HepG2 (cell line): ENCODE measurements around the gene KIF23. TPM values are rescaled to one million over a fixed set of nuclear protein-coding genes. Genes with fewer than 3 reads are reported as not detected.

Experiments
- ATAC-seq: fragments of 200-7000 bp; cut with Tn5 transposase; 3 replicates; pipeline ENCODE4 v1.9.1; 2020; ENCODE audit warnings: mild to moderate bottlenecking, moderate library complexity
- BruUV-seq: library from RNA; stranded (reverse); fragments of 400-500 nt; replicated peaks from 2 replicates; lab custom pipeline; 2021; lab: Mats Ljungman, UMichigan
- CTCF ChIA-PET: fragments of 300-600 bp; formaldehyde crosslinking; extraction: SDS; loops from one replicate; lab custom pipeline; 2021; ENCODE audit warnings: low total read pairs, inconsistent platforms, low intra/inter-chr PET ratio; lab: Yijun Ruan, JAX
- POLR2A ChIA-PET: fragments of 350-600 bp; sonication (Branson Sonifier 250); formaldehyde crosslinking; loops from one replicate; lab custom pipeline; 2020; ENCODE audit warnings: antibody characterized with exemption, inconsistent platforms; lab: Yijun Ruan, JAX
- DNase-seq: peaks from one replicate; pipeline ENCODE4 v3.0.0-alpha.2; 2015; ENCODE audit warnings: low spot score
- FAIRE-seq: peaks from 3 replicates; lab custom pipeline; 2011; peaks lifted over from hg19 to GRCh38; lab: Jason Lieb, UNC
- H2AFZ ChIP-seq: one replicate; pipeline ENCODE4 v1.6.1; 2011; ENCODE audit warnings: low read length, inconsistent platforms
- H3K27ac ChIP-seq: fragments of 300-600 bp; 3 replicates; pipeline ENCODE4 v1.8.0; 2011; ENCODE audit warnings: mixed run types, mild to moderate bottlenecking, mixed read lengths, low read length, inconsistent platforms; ENCODE audit not compliant: insufficient read depth; ENCODE audit errors: extremely low read length
- H3K27me3 ChIP-seq, 2 experiments: fragments of 200-600 bp in 1 of 2; 2 replicates in 1 of 2; 3 replicates in 1 of 2; pipeline versions ENCODE4 v1.6.0 to v1.8.0; 2011; ENCODE audit warnings: low read length in 2 of 2, mild to moderate bottlenecking in 2 of 2, moderate library complexity in 2 of 2, inconsistent platforms in 1 of 2; ENCODE audit not compliant: insufficient read depth in 2 of 2, control insufficient read depth in 1 of 2
- H3K36me3 ChIP-seq, 2 experiments: fragments of 200-600 bp in 1 of 2; replicated peaks in 1 of 2; 2 replicates in 1 of 2; 3 replicates in 1 of 2; pipeline versions ENCODE4 v1.5.1 to v1.8.0; 2011; ENCODE audit warnings: low read length in 2 of 2, inconsistent platforms in 1 of 2; ENCODE audit not compliant: insufficient read depth in 2 of 2, control insufficient read depth in 1 of 2
- H3K4me1 ChIP-seq: 2 replicates; pipeline ENCODE4 v1.5.1; 2012; ENCODE audit warnings: low read length, inconsistent platforms; ENCODE audit not compliant: insufficient read depth
- H3K4me2 ChIP-seq: 2 replicates; pipeline ENCODE4 v1.6.0; 2011; ENCODE audit warnings: low read depth, low read length, inconsistent platforms
- H3K4me3 ChIP-seq, 3 experiments: fragments of 200-600 bp in 1 of 3; sonication (generic), shearing (Covaris generic) in 1 of 3; replicated peaks in 1 of 3; 2 replicates each; pipeline ENCODE4 v1.5.1; 2011 to 2016; ENCODE audit warnings: low read length in 3 of 3, inconsistent platforms in 2 of 3, low read depth in 2 of 3, mild to moderate bottlenecking in 2 of 3, control low read depth in 1 of 3, mixed read lengths in 1 of 3; ENCODE audit not compliant: insufficient read depth in 1 of 3
- H3K79me2 ChIP-seq: one replicate; pipeline ENCODE4 v1.6.1; 2011; ENCODE audit warnings: low read length, inconsistent platforms; ENCODE audit not compliant: insufficient read depth
- H3K9ac ChIP-seq: 2 replicates; pipeline ENCODE4 v1.6.0; 2011; ENCODE audit warnings: mild to moderate bottlenecking, low read depth, low read length, inconsistent platforms; ENCODE audit not compliant: insufficient read depth
- H3K9me3 ChIP-seq: 2 replicates; pipeline ENCODE4 v1.5.1; 2012; ENCODE audit warnings: mild to moderate bottlenecking, low read length
- H4K20me1 ChIP-seq: 2 replicates; pipeline ENCODE4 v1.6.0; 2011; ENCODE audit warnings: inconsistent platforms, mild to moderate bottlenecking, low read length, moderate library complexity; ENCODE audit not compliant: insufficient read depth
- CHD4 ChIP-seq: fragments of 200-600 bp; sonication (generic); IDR thresholded peaks from 2 replicates; pipeline ENCODE4 v1.7.0; 2017; ENCODE audit warnings: mild to moderate bottlenecking, low read length, borderline replicate concordance
- GPN1 ChIP-seq: sonication (generic); formaldehyde crosslinking; IDR thresholded peaks from 2 replicates; pipeline ENCODE4 v1.5.1; 2020; ENCODE audit warnings: missing genetic modification reagents, borderline replicate concordance
- HOXD1 ChIP-seq: sonication (generic); formaldehyde crosslinking; IDR thresholded peaks from 2 replicates; pipeline ENCODE4 v1.5.0; 2020; ENCODE audit warnings: missing genetic modification reagents
- KLF13 ChIP-seq: sonication (generic); formaldehyde crosslinking; IDR thresholded peaks from 2 replicates; pipeline ENCODE4 v1.4.0; 2020; ENCODE audit warnings: mild to moderate bottlenecking, missing genetic modification reagents
- KLF16 ChIP-seq, 2 experiments: sonication (generic) in 1 of 2; formaldehyde crosslinking in 1 of 2; IDR thresholded peaks; 2 replicates each; pipeline versions ENCODE4 v1.6.1 to v1.8.0; 2016 to 2023; ENCODE audit warnings: missing genetic modification reagents in 2 of 2, missing compliant biosample characterization in 1 of 2
- MATR3 ChIP-seq: sonication (generic); formaldehyde crosslinking; IDR thresholded peaks from 2 replicates; pipeline ENCODE4 v1.4.0; 2020; ENCODE audit warnings: missing genetic modification reagents
- NFE2L1 ChIP-seq: sonication (generic); formaldehyde crosslinking; IDR thresholded peaks from 2 replicates; pipeline ENCODE4 v1.4.0; 2020; ENCODE audit warnings: missing genetic modification reagents, mild to moderate bottlenecking, borderline replicate concordance
- SRF ChIP-seq: IDR thresholded peaks from 2 replicates; pipeline ENCODE4 v1.6.1; 2011; ENCODE audit warnings: mild to moderate bottlenecking, low read depth, low read length, moderate library complexity
- ZNF121 ChIP-seq: sonication (generic); formaldehyde crosslinking; IDR thresholded peaks from 2 replicates; pipeline ENCODE4 v1.5.0; 2020; ENCODE audit warnings: mild to moderate bottlenecking, missing genetic modification reagents
- ZNF318 ChIP-seq: sonication (generic); formaldehyde crosslinking; IDR thresholded peaks from 2 replicates; pipeline ENCODE4 v1.4.0; 2020; ENCODE audit warnings: mild to moderate bottlenecking, missing genetic modification reagents
- ZNF44 ChIP-seq: sonication (generic); formaldehyde crosslinking; IDR thresholded peaks from 2 replicates; pipeline ENCODE4 v1.5.1; 2020; ENCODE audit warnings: mild to moderate bottlenecking, missing genetic modification reagents
- ZNF605 ChIP-seq: sonication (generic); formaldehyde crosslinking; IDR thresholded peaks from 2 replicates; pipeline ENCODE4 v1.8.0; 2022; ENCODE audit warnings: mild to moderate bottlenecking, missing genetic modification reagents
- ZNF678 ChIP-seq: sonication (generic); formaldehyde crosslinking; IDR thresholded peaks from 2 replicates; pipeline ENCODE4 v1.4.0; 2020; ENCODE audit warnings: mild to moderate bottlenecking, missing genetic modification reagents
- ZNF713 ChIP-seq: sonication (generic); formaldehyde crosslinking; IDR thresholded peaks from 2 replicates; pipeline ENCODE4 v1.4.0; 2020; ENCODE audit warnings: mild to moderate bottlenecking, missing genetic modification reagents
- ZNF788 ChIP-seq: sonication (generic); formaldehyde crosslinking; IDR thresholded peaks from 2 replicates; pipeline ENCODE4 v1.5.0; 2020; ENCODE audit warnings: mild to moderate bottlenecking, missing genetic modification reagents, borderline replicate concordance
- WGBS: methylation state at CpG from one replicate; pipeline ENCODE4 v1.1.6; 2017; ENCODE audit warnings: low lambda C conversion rate; 5-methylcytosine and 5-hydroxymethylcytosine counted together
- in situ Hi-C: cut with HindIII; loops from 2 replicates; pipeline ENCODE4 v1.10.0; 2017; ENCODE audit warnings: low pct_unique_long_range_greater_than_20kb; ENCODE audit not compliant: extremely low pct_ligation_motif_present
- intact Hi-C: fragments of 100-400 bp; cut with micrococcal nuclease; formaldehyde crosslinking; loops from one replicate; pipeline ENCODE4 v1.10.0; 2022; ENCODE audit not compliant: unreplicated experiment
- polyA plus RNA-seq, 8 experiments: library from polyadenylated mRNA; depleted of rRNA in 3 of 8; stranded (reverse) in 7 of 8; unstranded in 1 of 8; fragments of >200 nt; fragmentation: Illumina TruSeq in 4 of 8; extraction: Trizol in 4 of 8; gene quantifications; 2 replicates each; pipeline versions ENCODE4 v1.2.1 to v1.2.3, GENCODE V29; 2011 to 2016; ENCODE audit warnings: low read depth in 4 of 8, missing spikeins in 1 of 8, mixed read lengths in 1 of 8; ENCODE audit not compliant: insufficient read depth in 1 of 8
- total RNA-seq, 5 experiments: library from RNA; depleted of rRNA; stranded (reverse); fragments of >200 nt; fragmentation: Illumina TruSeq; extraction: Trizol; gene quantifications; 2 replicates each; pipeline ENCODE4 v1.2.3, GENCODE V29; 2016; ENCODE audit warnings: low read depth in 1 of 5

Gene KIF23
- total and polyA plus RNA-seq, 2 of the 13 experiments (the other 11 are each of a cell fraction or from before 2014, with no cell fraction given) = 11.3 to 38.1 TPM

- no peak for TF ChIP-seq NFE2L1
- TF ChIP-seq ZNF44 (CRISPR knock-in tag) = no peak
- no peak for TF ChIP-seq HOXD1 (CRISPR knock-in tag)
- TF ChIP-seq KLF16 (CRISPR knock-in tag; IDR thresholded peaks at IDR 0.05) = no peak
- no peak for TF ChIP-seq CHD4
Observed at GRCh38 chr15:69468241-69469121, 54.3 kb downstream of the KIF23 start (continued).

GRCh38 chr15:69469467-69470201 lies 55.5 kb downstream of the KIF23 start:
- no peak overlapping the region for H3K9ac ChIP-seq
- no peak overlapping the region for H3K4me2 ChIP-seq
- ATAC-seq (no peak), FAIRE-seq (no peak), DNase-seq (no peak)
- H3K79me2 ChIP-seq = no peaks in the 10 kb centered on the region
- H4K20me1 ChIP-seq = no peaks in the 10 kb centered on the region
- no peak for TF ChIP-seq ZNF788 (CRISPR knock-in tag)
- TF ChIP-seq ZNF318 (CRISPR knock-in tag) = no peak
- no peak for TF ChIP-seq ZNF121 (CRISPR knock-in tag)
- TF ChIP-seq ZNF605 (CRISPR knock-in tag) = no peak
- no peak for TF ChIP-seq MATR3 (CRISPR knock-in tag)
- TF ChIP-seq ZNF713 (CRISPR knock-in tag) = no peak
- no peak for TF ChIP-seq KLF13 (CRISPR knock-in tag)
- no peak for TF ChIP-seq SRF
- TF ChIP-seq GPN1 (CRISPR knock-in tag) = no peak
- no peak for TF ChIP-seq ZNF678 (CRISPR knock-in tag)
- no peaks in the 10 kb centered on the region for H3K4me1 ChIP-seq
- H3K27ac ChIP-seq = no peak overlapping the region
- H2AFZ ChIP-seq = no peak overlapping the region
- intact Hi-C loops (no loop called here), in situ Hi-C loops (loop anchor here (10.0 to 25.0 kb wide), 3 partner anchors 618 to 885 kb away; partner anchors contain the start of genes ANP32A and TLE3)
- H3K36me3 ChIP-seq = no peaks in the 10 kb centered on the region
- POLR2A ChIA-PET = no interaction called here
- WGBS = 58% methylated on average over 7 of the region's 8 CpGs
- CTCF ChIA-PET = no interaction called here
- peaks cover 6 to 45% of the 10 kb centered on the region in 2 experiments for H3K27me3 ChIP-seq
- no peaks in the 10 kb centered on the region for H3K9me3 ChIP-seq
- no TSS peak for BruUV-seq
- no peak overlapping the region for H3K4me3 ChIP-seq
